Fibroblast of lung (primary cell): ENCODE results near the gene RAB36. TPM values are rescaled to one million over a fixed set of nuclear protein-coding genes. Genes with fewer than 3 reads are reported as not detected.

Experiments used
- DNase-seq, 2 donors: peaks; one replicate each; pipeline versions ENCODE4 v3.0.0 to v3.0.0-alpha.2; 2010; ENCODE audit warnings: low read depth in 2 of 2
- H2AFZ ChIP-seq: 2 replicates; pipeline ENCODE4 v1.5.1; 2012; ENCODE audit warnings: low read length, control low read depth, inconsistent platforms
- H3K27ac ChIP-seq: 2 replicates; pipeline ENCODE4 v1.5.1; 2011; ENCODE audit warnings: low read length, control low read depth; ENCODE audit not compliant: insufficient read depth
- H3K27me3 ChIP-seq: 2 replicates; pipeline ENCODE4 v1.5.1; 2011; ENCODE audit warnings: mild to moderate bottlenecking, low read length; ENCODE audit not compliant: control insufficient read depth, insufficient read depth
- H3K36me3 ChIP-seq: 2 replicates; pipeline ENCODE4 v1.5.1; 2011; ENCODE audit warnings: low read length; ENCODE audit not compliant: control insufficient read depth, insufficient read depth
- H3K4me1 ChIP-seq: 2 replicates; pipeline ENCODE4 v1.5.1; 2011; ENCODE audit warnings: low read length; ENCODE audit not compliant: control insufficient read depth, insufficient read depth; ENCODE audit errors: extremely low read depth
- H3K4me2 ChIP-seq: 2 replicates; pipeline ENCODE4 v1.5.1; 2011; ENCODE audit warnings: low read length, control low read depth; ENCODE audit not compliant: insufficient read depth; ENCODE audit errors: extremely low read depth
- H3K4me3 ChIP-seq, 4 experiments: fragments of 200-600 bp in 1 of 4; sonication (generic) in 1 of 4; replicated peaks in 1 of 4; 2 replicates each; pipeline ENCODE4 v1.5.1; 2011 to 2016; ENCODE audit warnings: low read length in 4 of 4, low read depth in 3 of 4, mild to moderate bottlenecking in 3 of 4, control low read depth in 2 of 4, inconsistent platforms in 1 of 4, mixed read lengths in 1 of 4; ENCODE audit not compliant: insufficient read depth in 1 of 4; ENCODE audit errors: control extremely low read depth in 1 of 4
- H3K79me2 ChIP-seq: 2 replicates; pipeline ENCODE4 v1.5.1; 2012; ENCODE audit warnings: mild to moderate bottlenecking, low read length, inconsistent platforms; ENCODE audit not compliant: control insufficient read depth, insufficient read depth
- H3K9ac ChIP-seq: 2 replicates; pipeline ENCODE4 v1.5.1; 2011; ENCODE audit warnings: mild to moderate bottlenecking, low read length, control low read depth; ENCODE audit not compliant: insufficient read depth
- H3K9me3 ChIP-seq: 2 replicates; pipeline ENCODE4 v1.5.1; 2012; ENCODE audit warnings: low read depth, low read length; ENCODE audit not compliant: control insufficient read depth, insufficient read depth
- H4K20me1 ChIP-seq: 2 replicates; pipeline ENCODE4 v1.5.1; 2011; ENCODE audit warnings: low read length; ENCODE audit not compliant: control insufficient read depth, insufficient read depth; ENCODE audit errors: extremely low read depth
- CTCF ChIP-seq, 2 donors: IDR thresholded peaks in 1 of 2; conservative IDR thresholded peaks in 1 of 2; 1 replicate in 1 of 2; 2 replicates in 1 of 2; pipeline ENCODE4 v1.5.1; 2011 to 2012; ENCODE audit warnings: low read length in 2 of 2, control low read depth in 1 of 2, inconsistent platforms in 1 of 2, low read depth in 1 of 2, mild to moderate bottlenecking in 1 of 2
- EZH2 ChIP-seq: IDR thresholded peaks from 2 replicates; pipeline ENCODE4 v1.5.1; 2012; ENCODE audit warnings: low read length, control low read depth, mild to moderate bottlenecking; ENCODE audit errors: missing control alignments
- polyA plus RNA-seq, 2 donors: library from polyadenylated mRNA; depleted of rRNA in 1 of 2; stranded (reverse) in 1 of 2; unstranded in 1 of 2; fragments of >200 nt; gene quantifications; 2 replicates each; pipeline ENCODE4 v1.2.1, GENCODE V29; 2011 to 2012; ENCODE audit warnings: missing spikeins in 1 of 2
- total RNA-seq: library from RNA; depleted of rRNA; stranded (reverse); fragments of >200 nt; gene quantifications from 2 replicates; pipeline ENCODE4 v1.2.1, GENCODE V29; 2014

RAB36 gene
- total and polyA plus RNA-seq, 2 donors (not counting 1 experiment from before 2014, with no cell fraction given) = 2.5 to 3.7 TPM

- no peaks in the 10 kb centered on the region for H3K9me3 ChIP-seq
- no peak for DNase-seq
- TF ChIP-seq EZH2 = no peak
- no peak for TF ChIP-seq CTCF (conservative IDR thresholded peaks at IDR 0.05 in 1 of 2, IDR thresholded peaks at IDR 0.05 in 1 of 2; ENCODE audit: low read depth in 1 of 2, low read length in 2 of 2)
- H3K27ac ChIP-seq = no peak overlapping the region
- H3K79me2 ChIP-seq = peaks cover 10% of the 10 kb centered on the region
- no peak overlapping the region for H2AFZ ChIP-seq
- no peaks in the 10 kb centered on the region for H3K27me3 ChIP-seq
- no peaks in the 10 kb centered on the region for H3K36me3 ChIP-seq
- H3K4me3 ChIP-seq = no peak overlapping the region
- peaks cover 4% of the 10 kb centered on the region for H3K4me1 ChIP-seq
- no peak overlapping the region for H3K9ac ChIP-seq
- no peak overlapping the region for H3K4me2 ChIP-seq
- no peaks in the 10 kb centered on the region for H4K20me1 ChIP-seq
Observed at GRCh38 chr22:23210428-23211170, 65.3 kb downstream of the RAB36 start.

GRCh38 chr22:23211622-23212021 lies 66.3 kb downstream of the RAB36 start:
- no peaks in the 10 kb centered on the region for H4K20me1 ChIP-seq
- no peak overlapping the region for H3K9ac ChIP-seq

More at GRCh38 chr22:23211622-23212021, 66.3 kb downstream of the RAB36 start:
- no peak for DNase-seq
- H3K79me2 ChIP-seq = peaks cover 11% of the 10 kb centered on the region
- H3K4me1 ChIP-seq = peaks cover 8% of the 10 kb centered on the region
- H3K36me3 ChIP-seq = no peaks in the 10 kb centered on the region
- no peaks in the 10 kb centered on the region for H3K9me3 ChIP-seq
- no peak overlapping the region for H3K27ac ChIP-seq
- H3K27me3 ChIP-seq = no peaks in the 10 kb centered on the region
- no peak overlapping the region for H2AFZ ChIP-seq
- H3K4me2 ChIP-seq = no peak overlapping the region
- no peak overlapping the region for H3K4me3 ChIP-seq
- no peak for TF ChIP-seq CTCF (conservative IDR thresholded peaks at IDR 0.05 in 1 of 2, IDR thresholded peaks at IDR 0.05 in 1 of 2; ENCODE audit: low read depth in 1 of 2, low read length in 2 of 2)
- TF ChIP-seq EZH2 = no peak
